Hepatocyte (in vitro differentiated cells): ENCODE results near the gene RPH3AL. TPM values are rescaled to one million over a fixed set of nuclear protein-coding genes. Genes with fewer than 3 reads are reported as not detected.

Experiments
- DNase-seq: peaks from one replicate; pipeline ENCODE4 v3.0.0-alpha.2; 2016; ENCODE audit warnings: low spot score
- H2AFZ ChIP-seq: fragments of 200-600 bp; sonication (generic); 2 replicates; pipeline ENCODE4 v1.6.0; 2016; ENCODE audit warnings: antibody characterized with exemption, mild to moderate bottlenecking
- H3K27ac ChIP-seq: fragments of 200-600 bp; sonication (generic); 2 replicates; pipeline ENCODE4 v1.5.1; 2016; ENCODE audit warnings: mild to moderate bottlenecking
- H3K27me3 ChIP-seq: fragments of 200-600 bp; sonication (generic); 2 replicates; pipeline ENCODE4 v1.6.1; 2016
- H3K36me3 ChIP-seq: fragments of 200-600 bp; sonication (generic); replicated peaks from 2 replicates; pipeline ENCODE4 v1.5.1; 2016; ENCODE audit warnings: low read depth; ENCODE audit not compliant: insufficient read depth
- H3K4me1 ChIP-seq: fragments of 200-600 bp; sonication (generic); 2 replicates; pipeline ENCODE4 v1.5.1; 2016; ENCODE audit warnings: mild to moderate bottlenecking, moderate library complexity; ENCODE audit not compliant: insufficient read depth
- H3K4me2 ChIP-seq: fragments of 200-600 bp; sonication (generic); 2 replicates; pipeline ENCODE4 v1.6.0; 2016
- H3K4me3 ChIP-seq: fragments of 200-600 bp; sonication (generic); 2 replicates; pipeline ENCODE4 v1.5.1; 2016; ENCODE audit warnings: mild to moderate bottlenecking
- H3K79me2 ChIP-seq: fragments of 200-600 bp; sonication (generic); 2 replicates; pipeline ENCODE4 v1.6.0; 2017; ENCODE audit warnings: mild to moderate bottlenecking
- H3K9me2 ChIP-seq: fragments of 200-600 bp; sonication (generic); replicated peaks from 2 replicates; pipeline ENCODE4 v1.6.0; 2017; ENCODE audit warnings: mild to moderate bottlenecking; ENCODE audit not compliant: insufficient read depth
- H3K9me3 ChIP-seq: fragments of 200-600 bp; sonication (generic); 2 replicates; pipeline ENCODE4 v1.5.1; 2016; ENCODE audit warnings: low read depth, mild to moderate bottlenecking
- H4K20me1 ChIP-seq: fragments of 200-600 bp; sonication (generic); 2 replicates; pipeline ENCODE4 v1.6.0; 2016; ENCODE audit warnings: mild to moderate bottlenecking; ENCODE audit not compliant: insufficient read depth, poor library complexity, severe bottlenecking
- CTCF ChIP-seq: fragments of 200-600 bp; sonication (generic); IDR thresholded peaks from 2 replicates; pipeline ENCODE4 v1.5.1; 2016; ENCODE audit warnings: antibody characterized with exemption, mild to moderate bottlenecking; ENCODE audit not compliant: poor library complexity
- EZH2 ChIP-seq: fragments of 200-600 bp; sonication (generic); IDR thresholded peaks from 2 replicates; pipeline ENCODE4 v1.6.1; 2016; ENCODE audit warnings: antibody characterized with exemption, mild to moderate bottlenecking, borderline replicate concordance
- EZH2phosphoT487 ChIP-seq: fragments of 200-600 bp; sonication (generic); IDR thresholded peaks from one replicate; pipeline ENCODE4 v1.6.1; 2018; ENCODE audit warnings: antibody characterized with exemption, mild to moderate bottlenecking, low read depth, moderate library complexity; ENCODE audit not compliant: unreplicated experiment, severe bottlenecking
- WGBS: methylation state at CpG from one replicate; pipeline ENCODE4 v1.1.6; 2016; ENCODE audit warnings: low lambda C conversion rate; ENCODE audit errors: missing lambda C conversion rate; 5-methylcytosine and 5-hydroxymethylcytosine counted together
- polyA plus RNA-seq: library from polyadenylated mRNA; unstranded; fragments of >200 nt; fragmentation: Nextera tagmentation; extraction: Ambion mirVana; gene quantifications from 2 replicates; pipeline ENCODE4 v1.2.1, GENCODE V29; 2016
- total RNA-seq: library from RNA; depleted of rRNA; stranded (reverse); fragments of >200 nt; gene quantifications from 2 replicates; pipeline ENCODE4 v1.2.3, GENCODE V29; 2014

The RPH3AL gene
- total and polyA plus RNA-seq, 2 experiments from 2014 or later: 7.0 to 7.6 TPM

GRCh38 chr17:233473-233941, 119.1 kb downstream of the RPH3AL start:
- H3K27ac ChIP-seq: no peak overlapping the region

GRCh38 chr17:231966-232807, 120.4 kb downstream of the RPH3AL start:
- no peaks in the 10 kb centered on the region for H3K36me3 ChIP-seq
- H4K20me1 ChIP-seq: no peaks in the 10 kb centered on the region
- H3K27me3 ChIP-seq: no peaks in the 10 kb centered on the region
- H3K4me2 ChIP-seq: no peak overlapping the region
- H3K9me2 ChIP-seq: no peaks in the 10 kb centered on the region
- H2AFZ ChIP-seq: no peak overlapping the region
- H3K4me1 ChIP-seq: no peaks in the 10 kb centered on the region
- DNase-seq: no peak
- WGBS: 84% methylated on average over 24 of the region's 24 CpGs
- TF ChIP-seq EZH2 (no peak), CTCF (no peak), EZH2phosphoT487 (no peak)
- H3K27ac ChIP-seq: no peak overlapping the region
- H3K4me3 ChIP-seq: no peak overlapping the region
- H3K79me2 ChIP-seq: no peaks in the 10 kb centered on the region
- H3K9me3 ChIP-seq: no peaks in the 10 kb centered on the region

More at GRCh38 chr17:233473-233941, 119.1 kb downstream of the RPH3AL start:
- H3K9me3 ChIP-seq: no peaks in the 10 kb centered on the region
- H3K9me2 ChIP-seq: no peaks in the 10 kb centered on the region
- WGBS: 80% methylated on average over 9 of the region's 11 CpGs
- H2AFZ ChIP-seq: no peak overlapping the region
- no peak overlapping the region for H3K4me2 ChIP-seq
- no peaks in the 10 kb centered on the region for H3K36me3 ChIP-seq
- H3K4me3 ChIP-seq: no peak overlapping the region
- TF ChIP-seq EZH2phosphoT487: no peak
- TF ChIP-seq EZH2: no peak
- TF ChIP-seq CTCF: no peak
- no peaks in the 10 kb centered on the region for H3K79me2 ChIP-seq
- H3K4me1 ChIP-seq: no peaks in the 10 kb centered on the region
- no peaks in the 10 kb centered on the region for H3K27me3 ChIP-seq
- DNase-seq: no peak
- no peaks in the 10 kb centered on the region for H4K20me1 ChIP-seq

GRCh38 chr17:231191-231965, 121.2 kb downstream of the RPH3AL start:
- WGBS: 81% methylated on average over 16 of the region's 16 CpGs
- Histone ChIP-seq H3K4me1 (no peaks in the 10 kb centered on the region), H3K27ac (no peak overlapping the region), H3K9me2 (no peaks in the 10 kb centered on the region), H4K20me1 (no peaks in the 10 kb centered on the region), H3K4me3 (no peak overlapping the region), H3K4me2 (no peak overlapping the region), H3K36me3 (no peaks in the 10 kb centered on the region), H3K79me2 (no peaks in the 10 kb centered on the region), H3K9me3 (no peaks in the 10 kb centered on the region), H3K27me3 (no peaks in the 10 kb centered on the region), H2AFZ (no peak overlapping the region)
- no peak for TF ChIP-seq EZH2phosphoT487
- no peak for TF ChIP-seq EZH2
- TF ChIP-seq CTCF: no peak
- DNase-seq: no peak
